Astrocyte (in vitro differentiated cells and primary cell): ENCODE results near the gene INPP5K. TPM values are rescaled to one million over a fixed set of nuclear protein-coding genes. Genes with fewer than 3 reads are reported as not detected.
A peak's percentile ranks its signal among the peaks of the same experiment; 100 is the strongest.

Experiments
- DNase-seq: peaks from one replicate; pipeline ENCODE4 v3.0.0-alpha.2; 2010; ENCODE audit warnings: low read depth
- FAIRE-seq: peaks from 2 replicates; lab custom pipeline; 2011; peaks lifted over from hg19 to GRCh38; lab: Jason Lieb, UNC
- H2AFZ ChIP-seq: 2 replicates; pipeline ENCODE4 v1.6.0; 2012; ENCODE audit warnings: low read depth, low read length, inconsistent platforms
- H3K27ac ChIP-seq: 2 replicates; pipeline ENCODE4 v1.5.1; 2011; ENCODE audit warnings: low read depth, low read length, inconsistent platforms
- H3K27me3 ChIP-seq: 2 replicates; pipeline ENCODE4 v1.6.0; 2011; ENCODE audit warnings: low read length, inconsistent platforms; ENCODE audit not compliant: insufficient read depth
- H3K36me3 ChIP-seq: 2 replicates; pipeline ENCODE4 v1.5.1; 2011; ENCODE audit warnings: low read length, inconsistent platforms; ENCODE audit not compliant: insufficient read depth
- H3K4me1 ChIP-seq: 2 replicates; pipeline ENCODE4 v1.5.1; 2011; ENCODE audit warnings: low read length, inconsistent platforms; ENCODE audit not compliant: insufficient read depth
- H3K4me2 ChIP-seq: 2 replicates; pipeline ENCODE4 v1.6.0; 2012; ENCODE audit warnings: low read length, inconsistent platforms
- H3K4me3 ChIP-seq: 2 replicates; pipeline ENCODE4 v1.5.1; 2011; ENCODE audit warnings: low read depth, mild to moderate bottlenecking, low read length, inconsistent platforms; ENCODE audit not compliant: insufficient read depth
- H3K79me2 ChIP-seq: 2 replicates; pipeline ENCODE4 v1.6.0; 2012; ENCODE audit warnings: mild to moderate bottlenecking, low read length, inconsistent platforms; ENCODE audit not compliant: insufficient read depth
- H3K9ac ChIP-seq: 2 replicates; pipeline ENCODE4 v1.6.0; 2012; ENCODE audit warnings: mild to moderate bottlenecking, low read length, inconsistent platforms
- H3K9me3 ChIP-seq: 2 replicates; pipeline ENCODE4 v1.5.1; 2012; ENCODE audit warnings: low read depth, mild to moderate bottlenecking, low read length, inconsistent platforms; ENCODE audit not compliant: insufficient read depth
- H4K20me1 ChIP-seq: 2 replicates; pipeline ENCODE4 v1.6.0; 2012; ENCODE audit warnings: low read length, inconsistent platforms; ENCODE audit not compliant: insufficient read depth
- H3K27ac Mint-ChIP-seq: one replicate; pipeline ENCODE4 v1.8.0; 2021; ENCODE audit warnings: mild to moderate bottlenecking, mixed read lengths; ENCODE audit not compliant: unreplicated experiment
- H3K27me3 Mint-ChIP-seq: one replicate; pipeline ENCODE4 v1.8.0; 2021; ENCODE audit warnings: low read depth, mixed read lengths; ENCODE audit not compliant: unreplicated experiment
- H3K36me3 Mint-ChIP-seq: one replicate; pipeline ENCODE4 v1.8.0; 2021; ENCODE audit warnings: low read depth, mixed read lengths; ENCODE audit not compliant: unreplicated experiment
- H3K4me1 Mint-ChIP-seq: one replicate; pipeline ENCODE4 v1.8.0; 2021; ENCODE audit warnings: low read depth, mixed read lengths; ENCODE audit not compliant: unreplicated experiment
- H3K4me3 Mint-ChIP-seq: one replicate; pipeline ENCODE4 v1.8.0; 2021; ENCODE audit warnings: mild to moderate bottlenecking, moderate library complexity, mixed read lengths; ENCODE audit not compliant: unreplicated experiment
- H3K9me3 Mint-ChIP-seq: one replicate; pipeline ENCODE4 v1.8.0; 2021; ENCODE audit warnings: mild to moderate bottlenecking, mixed read lengths; ENCODE audit not compliant: unreplicated experiment
- EZH2 ChIP-seq: IDR thresholded peaks from 2 replicates; pipeline ENCODE4 v1.6.1; 2012; ENCODE audit warnings: mild to moderate bottlenecking, low read length, inconsistent platforms; ENCODE audit not compliant: insufficient read depth
- total RNA-seq: library from RNA; stranded (reverse); gene quantifications from 2 replicates; pipeline ENCODE4 v1.2.1, GENCODE V29; 2021
- TF ChIP-seq, protein P1 (sequence below): IDR thresholded peaks from 2 replicates; pipeline ENCODE4 v1.5.1; 2011; ENCODE audit warnings: low read depth, mild to moderate bottlenecking, inconsistent platforms, low read length, moderate library complexity; ENCODE audit not compliant: insufficient read depth

INPP5K gene
- total RNA-seq, 1 donor from 2014 or later: 26.7 TPM

GRCh38 chr17:1461198-1461944 is 55.0 kb downstream of the INPP5K start:
- Mint-ChIP-seq H3K36me3 (peaks cover 20% of the 10 kb centered on the region), H3K27me3 (no peaks in the 10 kb centered on the region), H3K4me1 (peaks cover 7% of the 10 kb centered on the region), H3K9me3 (peaks cover 5% of the 10 kb centered on the region), H3K4me3 (peak overlapping the region; percentile 35), H3K27ac (no peak overlapping the region)
- H3K4me3 ChIP-seq: no peak overlapping the region
- H3K4me1 ChIP-seq: peaks cover 22% of the 10 kb centered on the region
- peaks cover 3% of the 10 kb centered on the region for H3K36me3 ChIP-seq
- TF ChIP-seq, protein P1, sequence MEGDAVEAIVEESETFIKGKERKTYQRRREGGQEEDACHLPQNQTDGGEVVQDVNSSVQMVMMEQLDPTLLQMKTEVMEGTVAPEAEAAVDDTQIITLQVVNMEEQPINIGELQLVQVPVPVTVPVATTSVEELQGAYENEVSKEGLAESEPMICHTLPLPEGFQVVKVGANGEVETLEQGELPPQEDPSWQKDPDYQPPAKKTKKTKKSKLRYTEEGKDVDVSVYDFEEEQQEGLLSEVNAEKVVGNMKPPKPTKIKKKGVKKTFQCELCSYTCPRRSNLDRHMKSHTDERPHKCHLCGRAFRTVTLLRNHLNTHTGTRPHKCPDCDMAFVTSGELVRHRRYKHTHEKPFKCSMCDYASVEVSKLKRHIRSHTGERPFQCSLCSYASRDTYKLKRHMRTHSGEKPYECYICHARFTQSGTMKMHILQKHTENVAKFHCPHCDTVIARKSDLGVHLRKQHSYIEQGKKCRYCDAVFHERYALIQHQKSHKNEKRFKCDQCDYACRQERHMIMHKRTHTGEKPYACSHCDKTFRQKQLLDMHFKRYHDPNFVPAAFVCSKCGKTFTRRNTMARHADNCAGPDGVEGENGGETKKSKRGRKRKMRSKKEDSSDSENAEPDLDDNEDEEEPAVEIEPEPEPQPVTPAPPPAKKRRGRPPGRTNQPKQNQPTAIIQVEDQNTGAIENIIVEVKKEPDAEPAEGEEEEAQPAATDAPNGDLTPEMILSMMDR: no peak
- TF ChIP-seq EZH2: no peak
- no peaks in the 10 kb centered on the region for H3K79me2 ChIP-seq
- H2AFZ ChIP-seq: no peak overlapping the region
- no peak overlapping the region for H3K4me2 ChIP-seq
- H3K27ac ChIP-seq: no peak overlapping the region
- H4K20me1 ChIP-seq: no peaks in the 10 kb centered on the region
- DNase-seq: no peak
- no peak overlapping the region for H3K9ac ChIP-seq
- no peaks in the 10 kb centered on the region for H3K9me3 ChIP-seq
- FAIRE-seq: no peak
- H3K27me3 ChIP-seq: no peaks in the 10 kb centered on the region

- H3K27me3 Mint-ChIP-seq: no peaks in the 10 kb centered on the region
- DNase-seq (no peak), FAIRE-seq (no peak)
- H3K27ac Mint-ChIP-seq: peak overlapping the region; percentile 10
- H2AFZ ChIP-seq: no peak overlapping the region
- H3K9ac ChIP-seq: no peak overlapping the region
- H3K4me3 ChIP-seq: no peak overlapping the region
- H3K4me1 Mint-ChIP-seq: peaks cover 7% of the 10 kb centered on the region
- peaks cover 8% of the 10 kb centered on the region for H3K79me2 ChIP-seq
- H3K27ac ChIP-seq: no peak overlapping the region
- H3K4me2 ChIP-seq: no peak overlapping the region
- H3K36me3 ChIP-seq: no peaks in the 10 kb centered on the region
- H3K9me3 ChIP-seq: no peaks in the 10 kb centered on the region
- peaks cover 5% of the 10 kb centered on the region for H4K20me1 ChIP-seq
- TF ChIP-seq, protein P1: no peak
- no peak for TF ChIP-seq EZH2
- H3K27me3 ChIP-seq: no peaks in the 10 kb centered on the region
- H3K4me1 ChIP-seq: peaks cover 23% of the 10 kb centered on the region
- H3K36me3 Mint-ChIP-seq: peaks cover 20% of the 10 kb centered on the region
- peaks cover 5% of the 10 kb centered on the region for H3K9me3 Mint-ChIP-seq
- H3K4me3 Mint-ChIP-seq: no peak overlapping the region
Measured at GRCh38 chr17:1460233-1460632, 56.2 kb downstream of the INPP5K start.
